ENCODE results near the gene LBHD2.

GRCh38 chr14:103087343-103087835, 3.4 kb downstream of the LBHD2 start:
- TF ChIP-seq POLR2A (IDR thresholded peaks at IDR 0.05; ENCODE audit: low read length) = no peak
- TF ChIP-seq GATA1 (IDR thresholded peaks at IDR 0.05; ENCODE audit: low read depth, low read length) = no peak

Measured in erythroblast (primary cell).